NCI-H2107 (cell line): ENCODE measurements around the gene EEF1A1.
A peak's percentile ranks its signal among the peaks of the same experiment; 100 is the strongest.
"Not testable (repeated sequence)": the region's sequence is repeated elsewhere in the genome, so short reads cannot be mapped to it uniquely, and the experiment has no call there.

Experiments used
- DNase-seq: peaks from one replicate; lab custom pipeline; 2025; lab: John Stamatoyannopoulos, UW

Gene EEF1A1

DNA sequence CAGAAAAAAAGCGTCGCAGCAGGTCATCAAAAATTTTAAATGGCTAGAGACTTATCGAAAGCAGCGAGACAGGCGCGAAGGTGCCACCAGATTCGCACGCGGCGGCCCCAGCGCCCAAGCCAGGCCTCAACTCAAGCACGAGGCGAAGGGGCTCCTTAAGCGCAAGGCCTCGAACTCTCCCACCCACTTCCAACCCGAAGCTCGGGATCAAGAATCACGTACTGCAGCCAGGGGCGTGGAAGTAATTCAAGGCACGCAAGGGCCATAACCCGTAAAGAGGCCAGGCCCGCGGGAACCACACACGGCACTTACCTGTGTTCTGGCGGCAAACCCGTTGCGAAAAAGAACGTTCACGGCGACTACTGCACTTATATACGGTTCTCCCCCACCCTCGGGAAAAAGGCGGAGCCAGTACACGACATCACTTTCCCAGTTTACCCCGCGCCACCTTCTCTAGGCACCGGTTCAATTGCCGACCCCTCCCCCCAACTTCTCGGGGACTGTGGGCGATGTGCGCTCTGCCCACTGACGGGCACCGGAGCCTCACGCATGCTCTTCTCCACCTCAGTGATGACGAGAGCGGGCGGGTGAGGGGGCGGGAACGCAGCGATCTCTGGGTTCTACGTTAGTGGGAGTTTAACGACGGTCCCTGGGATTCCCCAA is at the start of gene EEF1A1:
Gene EEF1A1, minus strand, starts transcription at position 345 of the 663 bp plus-strand sequence. CDS start 1,006 bp downstream, outside the sequence.
- DNase-seq = peak; percentile 98

- no peak for DNase-seq
These were observed 48.3 kb upstream of the EEF1A1 start for GRCh38 chr6:73569121-73569520.

- no peak for DNase-seq
These were observed 46.2 kb upstream of the EEF1A1 start for GRCh38 chr6:73566954-73567591.

DNA sequence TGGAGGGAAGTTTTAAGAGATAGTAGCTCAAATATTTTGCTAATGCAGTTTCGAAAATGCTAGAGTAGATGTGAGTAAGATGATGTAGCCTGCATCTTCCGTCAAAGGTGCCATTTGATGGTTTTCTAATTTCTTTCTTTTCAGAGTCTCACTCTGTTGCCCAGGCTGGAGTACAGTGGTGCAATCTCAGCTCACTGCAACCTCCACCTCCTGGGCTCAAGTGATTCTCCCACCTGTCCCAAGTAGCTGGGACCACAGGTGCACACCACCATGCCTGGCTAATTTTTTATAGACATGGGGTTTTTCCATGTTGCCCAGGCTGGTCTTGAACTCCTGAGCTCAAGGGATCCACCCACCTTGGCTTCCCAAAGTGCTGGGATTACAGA is 45.6 kb upstream of the EEF1A1 start:
- DNase-seq = not testable (repeated sequence)

DNA sequence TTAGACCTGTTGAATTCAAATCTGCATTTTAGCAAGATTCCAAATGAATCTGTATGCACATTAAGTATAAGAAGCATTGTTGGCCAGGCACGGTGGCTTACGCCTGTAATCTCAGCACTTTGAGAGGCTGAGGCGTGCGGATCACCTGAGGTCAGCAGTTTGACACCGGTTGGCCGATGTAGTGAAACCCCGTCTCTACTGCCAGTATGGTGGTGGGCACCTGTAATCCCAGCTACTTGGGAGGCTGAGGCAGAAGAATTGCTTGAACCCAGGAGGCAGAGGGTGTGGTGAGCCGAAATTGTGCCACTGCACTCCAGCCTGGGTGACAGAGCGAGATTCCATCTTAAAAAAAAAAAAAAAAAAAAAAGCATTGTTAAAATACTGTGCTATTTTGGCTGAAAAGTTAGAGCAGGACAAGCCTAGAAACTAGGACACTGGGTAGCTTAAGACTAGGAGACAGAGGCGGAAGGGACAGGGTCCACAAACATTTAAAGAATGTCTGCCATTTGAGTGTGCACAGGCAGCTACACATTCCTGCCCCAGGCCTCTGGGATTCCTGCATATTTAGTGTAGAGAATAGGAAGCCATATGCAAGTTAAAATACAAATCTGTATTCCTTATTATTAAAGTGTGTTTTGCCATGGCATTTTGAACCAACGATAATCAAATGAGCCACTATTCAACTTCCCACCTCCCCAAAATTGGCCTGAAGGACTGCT is 45.1 kb upstream of the EEF1A1 start:
- no peak for DNase-seq

DNA sequence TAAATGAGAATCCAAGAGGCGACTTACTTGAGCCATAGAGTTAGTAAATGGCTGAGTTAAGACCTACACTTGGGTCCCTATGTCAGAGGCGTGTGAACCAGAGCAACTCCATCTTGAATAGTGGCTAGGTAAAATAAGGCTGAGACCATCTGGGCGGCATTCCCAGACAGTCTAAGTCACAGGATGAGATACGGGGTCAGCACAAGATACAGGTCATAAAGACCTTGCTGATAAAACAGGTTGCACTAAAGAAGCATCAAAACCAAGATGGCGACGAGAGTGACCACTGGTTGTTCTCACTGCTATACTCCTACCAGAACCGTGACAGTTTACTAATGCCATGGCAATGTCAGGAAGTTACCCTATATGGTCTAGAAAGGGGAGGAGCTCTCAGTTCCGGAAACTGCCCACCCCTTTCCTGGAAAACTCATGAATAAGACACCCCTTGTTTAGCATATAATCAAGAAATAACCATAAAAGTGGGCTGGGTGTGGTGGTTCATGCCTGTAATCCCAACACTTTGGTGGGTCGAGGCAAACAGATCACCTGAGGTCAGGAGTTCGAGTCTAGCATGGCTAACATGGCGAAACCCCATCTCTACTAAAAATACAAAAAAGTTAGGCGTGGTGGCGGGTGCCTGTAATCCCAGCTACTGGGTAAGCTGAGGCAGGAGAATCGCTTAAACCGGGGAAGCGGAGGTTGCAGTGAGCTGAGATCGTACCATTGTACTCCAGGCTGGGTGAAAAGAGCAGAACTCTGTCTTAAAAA is 43.9 kb upstream of the EEF1A1 start:
- no peak for DNase-seq

- no peak for DNase-seq
These were observed 41.7 kb upstream of the EEF1A1 start for GRCh38 chr6:73562558-73562957.

- no peak for DNase-seq
These were observed 40.1 kb upstream of the EEF1A1 start for GRCh38 chr6:73560853-73561407.

DNA sequence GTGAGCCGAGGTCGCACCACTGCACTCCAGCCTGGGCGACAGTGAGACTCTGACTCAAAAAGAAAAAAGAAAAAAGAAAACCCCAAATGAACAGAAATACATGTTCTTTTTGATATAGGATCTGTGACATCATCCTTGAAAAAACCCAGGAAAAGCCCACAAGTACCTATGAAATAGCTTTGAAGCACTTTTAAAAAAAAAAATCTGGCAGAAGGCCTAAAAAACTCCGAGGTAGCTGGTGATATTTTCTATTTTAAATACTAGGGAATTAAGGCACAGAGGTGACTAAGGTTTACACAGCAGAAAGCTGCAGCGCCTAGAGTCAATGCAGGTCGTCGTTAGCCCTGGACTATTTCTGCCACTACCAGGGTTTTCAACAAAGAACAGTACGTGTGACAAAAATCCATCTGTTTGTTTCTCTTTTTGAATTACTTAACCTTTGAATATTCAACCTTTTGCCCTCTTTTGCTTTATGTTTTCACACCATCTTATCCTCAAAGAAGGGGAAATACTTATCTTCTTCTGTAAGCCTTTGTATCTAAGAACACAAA is 39.4 kb upstream of the EEF1A1 start:
- DNase-seq = no peak

DNA sequence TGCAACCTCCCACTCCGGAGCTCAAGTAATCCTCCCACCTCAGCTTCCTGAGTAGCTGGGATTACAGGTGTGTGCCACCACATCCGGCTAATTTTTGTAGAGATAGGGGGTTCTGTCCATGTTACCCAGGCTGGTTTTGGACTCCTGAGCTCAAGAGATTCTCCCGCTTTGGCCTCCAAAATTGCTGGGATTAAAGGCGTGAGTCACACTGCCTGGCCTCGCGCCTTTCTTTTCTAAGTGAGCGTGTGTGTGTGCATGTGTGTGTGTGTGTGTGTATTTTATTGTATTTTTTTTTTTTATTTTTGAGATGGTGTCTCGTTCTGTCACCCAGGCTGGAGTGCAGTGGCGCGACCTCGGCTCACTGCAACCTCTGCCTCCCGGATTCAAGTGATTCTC is 38.6 kb upstream of the EEF1A1 start:
- not testable (repeated sequence) for DNase-seq

GRCh38 chr6:73558624-73559398 is 38.0 kb upstream of the EEF1A1 start:
- no peak for DNase-seq

DNA sequence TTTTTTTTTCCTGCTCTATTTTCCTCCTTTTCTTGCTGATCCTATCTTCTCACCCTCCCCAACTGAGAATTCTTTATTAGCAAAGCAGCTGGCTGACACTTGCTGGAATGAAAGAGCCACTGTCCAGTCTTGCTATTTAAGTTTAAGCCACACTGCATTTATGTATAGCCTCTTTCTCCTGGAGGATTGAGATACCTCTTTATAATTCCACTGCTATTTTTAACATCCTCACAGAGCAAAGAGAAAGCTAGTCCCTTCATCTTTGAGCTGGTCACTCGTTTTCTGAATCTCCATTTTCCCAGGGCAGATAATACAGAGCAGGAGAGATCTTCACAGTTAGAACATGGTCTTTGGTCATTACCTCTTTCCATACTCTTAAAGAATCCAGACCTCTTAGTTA is 36.0 kb upstream of the EEF1A1 start:
- DNase-seq = no peak

DNA sequence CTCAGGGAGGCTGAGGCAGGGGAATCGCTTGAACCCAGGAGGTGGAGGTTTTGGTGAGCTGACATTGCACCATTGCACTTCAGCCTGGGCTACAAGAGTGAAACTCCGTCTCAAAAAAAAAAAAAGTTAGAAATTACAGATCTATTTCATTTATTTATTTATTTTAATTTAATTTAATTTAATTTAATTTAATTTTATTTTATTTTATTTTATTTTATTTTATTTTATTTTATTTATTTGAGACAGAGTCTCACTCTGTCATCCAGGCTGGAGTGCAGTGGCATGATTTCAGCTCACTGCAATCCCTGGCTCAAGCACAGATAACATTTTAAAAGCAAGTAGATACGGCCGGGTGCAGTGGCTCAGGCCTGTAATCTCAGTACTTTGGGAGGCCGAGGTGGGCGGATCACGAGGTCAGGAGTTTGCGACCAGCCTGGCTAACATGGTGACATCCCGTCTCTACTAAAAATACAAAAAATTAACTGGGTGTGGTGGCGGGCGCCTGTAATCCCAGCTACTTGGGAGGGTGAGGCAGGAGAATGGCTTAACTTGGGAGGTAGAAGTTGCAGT is 34.6 kb upstream of the EEF1A1 start:
- not testable (repeated sequence) for DNase-seq

DNA sequence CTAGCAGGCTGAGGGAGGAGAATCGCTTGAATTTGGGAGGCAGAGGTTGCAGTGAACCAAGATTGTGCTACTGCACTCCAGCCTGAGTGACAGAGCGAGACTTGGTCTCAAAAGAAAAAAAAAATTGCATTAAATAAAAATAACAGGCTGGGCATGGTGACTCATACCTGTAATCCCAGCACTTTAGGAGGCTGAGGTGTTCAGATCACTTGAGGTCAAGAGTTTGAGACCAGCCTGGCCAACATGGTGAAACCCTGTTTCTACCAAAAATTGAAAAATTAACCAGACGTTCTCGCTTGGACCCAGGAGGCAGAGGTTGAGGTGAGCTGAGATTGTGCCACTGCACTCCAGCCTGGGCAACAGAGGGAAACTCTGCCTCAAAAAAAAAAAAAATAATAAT is 30.3 kb upstream of the EEF1A1 start:
- not testable (repeated sequence) for DNase-seq

DNA sequence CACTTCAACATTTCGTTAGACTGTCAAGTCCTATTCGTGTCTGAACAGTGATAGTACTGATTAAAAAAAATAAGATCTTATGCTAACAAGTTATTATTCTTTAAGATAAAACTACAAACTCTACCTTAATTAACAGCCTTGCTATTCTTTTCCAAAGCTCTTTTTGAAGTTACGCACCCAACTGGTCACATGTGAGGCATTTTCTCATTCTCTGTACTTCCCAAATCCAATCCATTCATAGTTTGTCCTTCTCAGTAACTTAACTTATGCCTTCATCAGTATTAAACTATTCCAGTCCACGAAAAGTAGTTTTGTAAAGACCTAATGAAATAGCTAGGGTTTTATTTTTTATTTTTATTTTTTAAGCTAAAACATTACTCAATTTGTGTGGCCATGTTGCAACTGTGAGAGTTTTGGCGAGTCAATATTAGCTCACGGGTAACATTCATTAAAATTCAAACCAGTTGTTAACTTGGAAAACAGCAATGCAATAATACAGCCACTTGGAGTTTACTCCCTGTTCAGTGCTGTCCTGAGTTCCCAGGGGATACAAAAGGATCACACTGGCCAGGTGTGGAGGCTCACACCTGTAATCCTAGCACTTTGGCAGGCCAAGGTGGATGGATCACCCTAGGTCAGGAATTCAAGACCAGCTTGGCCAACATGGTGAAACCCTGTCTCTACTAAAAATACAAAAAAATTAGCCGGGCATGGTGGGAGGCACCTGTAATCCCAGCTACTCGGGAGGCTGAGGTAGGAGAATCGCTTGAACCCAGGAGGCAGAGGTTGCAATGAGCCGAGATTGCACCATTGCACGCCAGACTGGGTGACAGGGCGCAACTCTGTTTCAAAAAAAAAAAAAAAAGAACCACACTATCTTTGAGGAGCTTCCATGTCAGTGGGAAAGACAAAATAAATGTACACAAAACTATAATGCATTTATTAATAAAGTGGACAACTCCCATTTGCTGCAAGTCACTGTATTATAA is 27.9 kb upstream of the EEF1A1 start:
- DNase-seq = no peak

GRCh38 chr6:73547036-73547435 is 26.2 kb upstream of the EEF1A1 start:
- DNase-seq = no peak

DNA sequence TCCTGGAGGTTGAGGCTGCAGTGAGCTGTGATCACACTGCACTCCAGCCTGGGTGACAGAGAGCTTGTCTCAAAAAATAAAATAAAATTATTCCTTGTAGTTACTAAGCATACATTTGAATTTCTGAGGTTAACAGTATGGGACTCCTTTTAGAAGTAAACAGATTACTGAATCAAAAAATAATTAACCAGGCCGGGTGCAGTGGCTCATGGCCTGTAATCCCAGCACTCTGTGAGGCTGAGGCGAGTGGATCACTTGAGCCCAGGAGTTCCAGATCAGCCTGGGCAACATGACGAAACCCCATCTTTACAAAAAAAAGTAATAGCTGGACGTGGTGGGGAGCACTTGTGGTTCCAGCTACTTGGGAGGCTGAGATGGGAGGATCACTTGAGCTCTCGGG is 22.1 kb upstream of the EEF1A1 start:
- DNase-seq = no peak

DNA sequence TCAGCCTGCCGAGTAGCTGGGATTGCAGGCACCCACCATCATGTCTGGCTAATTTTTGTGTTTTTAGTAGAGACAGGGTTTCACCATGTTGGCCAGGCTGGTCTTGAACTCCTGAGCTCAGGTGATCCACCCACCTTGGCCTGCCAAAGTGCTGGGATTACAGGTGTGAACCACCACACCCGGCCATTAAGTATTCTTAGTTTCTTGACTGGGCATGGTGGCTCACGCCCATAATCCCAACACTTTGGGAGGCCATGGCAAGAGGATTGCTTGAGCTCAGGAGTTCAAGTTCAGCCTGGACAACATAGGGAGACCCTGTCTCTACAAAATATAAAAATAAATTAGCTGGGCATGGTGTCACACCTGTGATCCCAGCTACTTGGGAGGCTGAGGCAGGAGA is 21.6 kb upstream of the EEF1A1 start:
- DNase-seq = not testable (repeated sequence)

- no peak for DNase-seq
These were observed 17.4 kb upstream of the EEF1A1 start for GRCh38 chr6:73538116-73538779.
